ENCODE data around the gene ULK1.
A peak's percentile ranks its signal among the peaks of the same experiment; 100 is the strongest.

The ULK1 gene

DNA sequence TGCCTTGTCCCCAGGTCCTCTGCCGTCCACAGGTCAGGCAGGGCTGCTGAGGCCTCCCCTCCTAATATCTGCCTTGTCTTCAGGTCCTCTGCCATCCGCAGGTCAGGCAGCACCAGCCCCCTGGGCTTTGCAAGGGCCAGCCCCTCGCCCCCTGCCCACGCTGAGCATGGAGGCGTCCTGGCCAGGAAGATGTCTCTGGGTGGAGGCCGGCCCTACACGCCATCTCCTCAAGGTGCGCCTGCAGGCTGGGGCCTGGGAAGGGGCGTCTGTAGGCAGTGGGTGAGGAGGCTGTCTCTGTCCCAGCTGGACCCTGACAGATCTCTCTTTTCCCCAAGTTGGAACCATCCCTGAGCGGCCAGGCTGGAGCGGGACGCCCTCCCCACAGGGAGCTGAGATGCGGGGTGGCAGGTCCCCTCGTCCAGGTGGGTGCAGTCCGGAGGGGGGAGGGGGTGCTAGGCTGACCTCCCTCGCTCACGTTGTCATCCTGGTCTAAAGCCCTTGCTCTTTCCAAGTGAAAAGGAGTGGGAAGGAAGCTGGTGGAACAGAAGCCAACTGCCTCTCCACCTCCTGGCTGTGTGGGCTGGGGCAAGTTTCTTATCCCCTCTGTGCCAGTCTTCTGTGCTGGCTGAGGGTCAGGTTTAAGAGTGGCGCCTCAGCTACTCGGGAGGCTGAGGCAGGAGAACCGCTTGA lies 20.7 kb downstream of the ULK1 start:
- no peak overlapping the region for H3K4me3 ChIP-seq (ENCODE audit: low read depth, low read length, poor library complexity, severe bottlenecking)
- H3K4me1 ChIP-seq (ENCODE audit: insufficient read depth, low read length, severe bottlenecking) = no peaks in the 10 kb centered on the region
- no peak overlapping the region for H3K27ac ChIP-seq (ENCODE audit: low read depth, low read length, poor library complexity, severe bottlenecking)
- no peaks in the 10 kb centered on the region for H3K79me2 ChIP-seq (ENCODE audit: insufficient read depth, low read length)
- TF ChIP-seq, protein P1, sequence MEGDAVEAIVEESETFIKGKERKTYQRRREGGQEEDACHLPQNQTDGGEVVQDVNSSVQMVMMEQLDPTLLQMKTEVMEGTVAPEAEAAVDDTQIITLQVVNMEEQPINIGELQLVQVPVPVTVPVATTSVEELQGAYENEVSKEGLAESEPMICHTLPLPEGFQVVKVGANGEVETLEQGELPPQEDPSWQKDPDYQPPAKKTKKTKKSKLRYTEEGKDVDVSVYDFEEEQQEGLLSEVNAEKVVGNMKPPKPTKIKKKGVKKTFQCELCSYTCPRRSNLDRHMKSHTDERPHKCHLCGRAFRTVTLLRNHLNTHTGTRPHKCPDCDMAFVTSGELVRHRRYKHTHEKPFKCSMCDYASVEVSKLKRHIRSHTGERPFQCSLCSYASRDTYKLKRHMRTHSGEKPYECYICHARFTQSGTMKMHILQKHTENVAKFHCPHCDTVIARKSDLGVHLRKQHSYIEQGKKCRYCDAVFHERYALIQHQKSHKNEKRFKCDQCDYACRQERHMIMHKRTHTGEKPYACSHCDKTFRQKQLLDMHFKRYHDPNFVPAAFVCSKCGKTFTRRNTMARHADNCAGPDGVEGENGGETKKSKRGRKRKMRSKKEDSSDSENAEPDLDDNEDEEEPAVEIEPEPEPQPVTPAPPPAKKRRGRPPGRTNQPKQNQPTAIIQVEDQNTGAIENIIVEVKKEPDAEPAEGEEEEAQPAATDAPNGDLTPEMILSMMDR (IDR thresholded peaks at IDR 0.05; ENCODE audit: low read length) = no peak
- no peak for TF ChIP-seq EZH2 (IDR thresholded peaks at IDR 0.05; ENCODE audit: borderline replicate concordance, low read length)
- no peaks in the 10 kb centered on the region for H3F3A ChIP-seq (ENCODE audit: insufficient read depth, low read length)
- no peaks in the 10 kb centered on the region for H3K9me2 ChIP-seq (ENCODE audit: low read depth, low read length)
- no peak overlapping the region for H2AFZ ChIP-seq (ENCODE audit: low read length)
- no peaks in the 10 kb centered on the region for H4K20me1 ChIP-seq (ENCODE audit: insufficient read depth, low read length)
- no peaks in the 10 kb centered on the region for H3K27me3 ChIP-seq (ENCODE audit: insufficient read depth, low read length)
- H3K9ac ChIP-seq (ENCODE audit: low read length) = no peak overlapping the region
- H3K4me2 ChIP-seq (ENCODE audit: low read length) = no peak overlapping the region
- H3K36me3 ChIP-seq (ENCODE audit: insufficient read depth, low read length) = peaks cover 4% of the 10 kb centered on the region
- H3K9me3 ChIP-seq (ENCODE audit: low read length) = no peaks in the 10 kb centered on the region

DNA sequence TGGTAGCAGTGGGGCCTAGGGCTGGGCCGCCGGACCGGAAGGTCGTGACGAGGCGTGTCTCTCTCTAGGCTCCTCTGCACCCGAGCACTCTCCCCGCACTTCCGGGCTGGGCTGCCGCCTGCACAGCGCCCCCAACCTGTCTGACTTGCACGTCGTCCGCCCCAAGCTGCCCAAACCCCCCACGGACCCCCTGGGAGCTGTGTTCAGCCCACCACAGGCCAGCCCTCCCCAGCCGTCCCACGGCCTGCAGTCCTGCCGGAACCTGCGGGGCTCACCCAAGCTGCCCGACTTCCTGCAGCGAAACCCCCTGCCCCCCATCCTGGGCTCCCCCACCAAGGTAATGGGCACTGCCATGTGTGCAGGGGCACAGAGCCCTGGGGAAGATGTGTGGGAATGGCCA lies 21.4 kb downstream of the ULK1 start:
- Histone ChIP-seq H3K4me1 (ENCODE audit: insufficient read depth, low read length, severe bottlenecking) (no peaks in the 10 kb centered on the region), H3K79me2 (ENCODE audit: insufficient read depth, low read length) (no peaks in the 10 kb centered on the region), H3K27me3 (ENCODE audit: insufficient read depth, low read length) (no peaks in the 10 kb centered on the region), H3K36me3 (ENCODE audit: insufficient read depth, low read length) (peaks cover 4% of the 10 kb centered on the region; the same call in 1 of the 2 replicates), H2AFZ (ENCODE audit: low read length) (no peak overlapping the region), H3K9me2 (ENCODE audit: low read depth, low read length) (no peaks in the 10 kb centered on the region), H3K27ac (ENCODE audit: low read depth, low read length, poor library complexity, severe bottlenecking) (no peak overlapping the region), H3K9me3 (ENCODE audit: low read length) (no peaks in the 10 kb centered on the region), H3K4me2 (ENCODE audit: low read length) (no peak overlapping the region), H3K9ac (ENCODE audit: low read length) (no peak overlapping the region), H4K20me1 (ENCODE audit: insufficient read depth, low read length) (no peaks in the 10 kb centered on the region), H3F3A (ENCODE audit: insufficient read depth, low read length) (no peaks in the 10 kb centered on the region), H3K4me3 (ENCODE audit: low read depth, low read length, poor library complexity, severe bottlenecking) (no peak overlapping the region)
- no peak for TF ChIP-seq EZH2 (IDR thresholded peaks at IDR 0.05; ENCODE audit: borderline replicate concordance, low read length)
- TF ChIP-seq, protein P1 (IDR thresholded peaks at IDR 0.05; ENCODE audit: low read length) = peak; percentile 50; the same call in 1 of the 2 replicates

GRCh38 chr12:131916306-131917138 lies 22.1 kb downstream of the ULK1 start:
- H3K9me2 ChIP-seq (ENCODE audit: low read depth, low read length) = no peaks in the 10 kb centered on the region
- no peak overlapping the region for H2AFZ ChIP-seq (ENCODE audit: low read length)
- H3K36me3 ChIP-seq (ENCODE audit: insufficient read depth, low read length) = peaks cover 4% of the 10 kb centered on the region; the same call in 1 of the 2 replicates
- no peaks in the 10 kb centered on the region for H3F3A ChIP-seq (ENCODE audit: insufficient read depth, low read length)
- TF ChIP-seq EZH2 (IDR thresholded peaks at IDR 0.05; ENCODE audit: borderline replicate concordance, low read length) = no peak
- TF ChIP-seq, protein P1 (IDR thresholded peaks at IDR 0.05; ENCODE audit: low read length) = no peak
- H4K20me1 ChIP-seq (ENCODE audit: insufficient read depth, low read length) = no peaks in the 10 kb centered on the region
- no peak overlapping the region for H3K9ac ChIP-seq (ENCODE audit: low read length)
- H3K79me2 ChIP-seq (ENCODE audit: insufficient read depth, low read length) = no peaks in the 10 kb centered on the region
- no peaks in the 10 kb centered on the region for H3K4me1 ChIP-seq (ENCODE audit: insufficient read depth, low read length, severe bottlenecking)
- H3K27ac ChIP-seq (ENCODE audit: low read depth, low read length, poor library complexity, severe bottlenecking) = no peak overlapping the region
- no peaks in the 10 kb centered on the region for H3K27me3 ChIP-seq (ENCODE audit: insufficient read depth, low read length)
- no peak overlapping the region for H3K4me3 ChIP-seq (ENCODE audit: low read depth, low read length, poor library complexity, severe bottlenecking)
- H3K4me2 ChIP-seq (ENCODE audit: low read length) = no peak overlapping the region
- no peaks in the 10 kb centered on the region for H3K9me3 ChIP-seq (ENCODE audit: low read length)
